A673 (cell line): ENCODE results near the gene FAM50A. TPM values are rescaled to one million over a fixed set of nuclear protein-coding genes. Genes with fewer than 3 reads are reported as not detected.

Experiments
- BruUV-seq: library from RNA; stranded (reverse); fragments of 400-500 nt; replicated peaks from 2 replicates; lab custom pipeline; 2021; lab: Mats Ljungman, UMichigan
- CTCF ChIA-PET: fragments of 300-600 bp; sonication (Branson Sonifier 250); formaldehyde crosslinking; loops from one replicate; lab custom pipeline; 2022; ENCODE audit warnings: antibody characterized with exemption; lab: Charles Lee
- POLR2A ChIA-PET: fragments of 300-600 bp; sonication (Branson Sonifier 250); formaldehyde crosslinking; loops from one replicate; lab custom pipeline; 2022; ENCODE audit warnings: antibody characterized with exemption; ENCODE audit not compliant: low non-redundant PET; lab: Charles Lee
- DNase-seq: peaks from one replicate; pipeline ENCODE4 v3.0.0-alpha.2; 2015; ENCODE audit warnings: low spot score
- H3K27ac ChIP-seq: fragments of 200-600 bp; sonication (generic); 2 replicates; pipeline ENCODE4 v1.5.1; 2016; ENCODE audit warnings: mixed run types, low read depth, mild to moderate bottlenecking, mixed read lengths, antibody characterized with exemption, low read length; ENCODE audit not compliant: poor library complexity, severe bottlenecking
- H3K27me3 ChIP-seq: fragments of 200-600 bp; sonication (generic); replicated peaks from 2 replicates; pipeline ENCODE4 v1.6.1; 2017; ENCODE audit warnings: mixed run types, low read depth, mild to moderate bottlenecking, mixed read lengths, antibody characterized with exemption, low read length; ENCODE audit not compliant: insufficient read depth, poor library complexity
- H3K36me3 ChIP-seq: fragments of 200-600 bp; sonication (generic); 2 replicates; pipeline ENCODE4 v1.6.1; 2016; ENCODE audit warnings: mixed run types, mild to moderate bottlenecking, mixed read lengths, antibody characterized with exemption, low read length; ENCODE audit not compliant: insufficient read depth, poor library complexity, severe bottlenecking
- H3K4me1 ChIP-seq: fragments of 200-600 bp; sonication (generic); 2 replicates; pipeline ENCODE4 v1.6.1; 2017; ENCODE audit warnings: mixed run types, mild to moderate bottlenecking, mixed read lengths, antibody characterized with exemption, low read length; ENCODE audit not compliant: insufficient read depth, poor library complexity, severe bottlenecking
- H3K4me3 ChIP-seq: fragments of 200-600 bp; sonication (generic); 2 replicates; pipeline ENCODE4 v1.5.1; 2016; ENCODE audit warnings: low read depth, mixed run types, mild to moderate bottlenecking, mixed read lengths, low read length; ENCODE audit not compliant: poor library complexity, severe bottlenecking
- H3K9me3 ChIP-seq: fragments of 200-600 bp; sonication (generic); 2 replicates; pipeline ENCODE4 v1.6.1; 2016; ENCODE audit warnings: mixed run types, low read depth, mild to moderate bottlenecking, mixed read lengths, antibody characterized with exemption, low read length; ENCODE audit not compliant: poor library complexity, severe bottlenecking
- CTCF ChIP-seq: fragments of 300-800, 200-600 bp; sonication (generic); conservative IDR thresholded peaks from 2 replicates; pipeline ENCODE4 v1.5.1; 2017; ENCODE audit warnings: low read depth, mild to moderate bottlenecking, antibody characterized with exemption, low read length, moderate library complexity, mixed read lengths
- EZH2 ChIP-seq: fragments of 200-600 bp; sonication (generic); IDR thresholded peaks from 2 replicates; pipeline ENCODE4 v1.6.1; 2017; ENCODE audit warnings: borderline replicate concordance, low read depth, mild to moderate bottlenecking, mixed read lengths, antibody characterized with exemption, low read length; ENCODE audit not compliant: poor library complexity, severe bottlenecking
- intact Hi-C: fragments of 100-400 bp; cut with micrococcal nuclease; formaldehyde crosslinking; loops from one replicate; pipeline ENCODE4 v1.10.0; 2022; ENCODE audit not compliant: unreplicated experiment
- total RNA-seq: library from RNA; stranded (reverse); gene quantifications from 2 replicates; pipeline ENCODE4 v1.2.3, GENCODE V29; 2021

FAM50A gene
- total RNA-seq, 1 experiment from 2014 or later = 83.7 TPM

DNA sequence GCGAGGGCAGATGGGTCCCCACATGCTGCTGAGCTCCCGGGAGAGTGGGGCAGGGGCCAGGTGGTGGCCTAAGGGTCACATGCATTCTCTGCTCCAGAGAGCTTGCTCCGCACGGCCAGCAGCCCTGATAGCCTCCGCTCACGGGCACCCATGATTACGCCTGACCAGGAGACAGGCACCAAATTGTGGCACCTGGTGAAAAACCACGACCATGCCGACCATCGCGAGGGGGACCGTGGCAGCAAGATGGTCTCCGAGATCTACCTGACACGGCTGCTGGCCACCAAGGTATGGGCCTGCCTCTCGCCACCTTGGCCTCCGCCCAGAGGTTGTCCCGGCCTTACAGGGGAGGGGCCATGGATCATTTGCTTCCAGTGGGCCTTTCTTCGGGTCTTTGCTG is 25.9 kb downstream of the FAM50A start:
- BruUV-seq = no TSS peak
- ChIA-PET CTCF (no interaction called here), POLR2A (no interaction called here)
- H3K4me3 ChIP-seq = no peak overlapping the region
- TF ChIP-seq CTCF = no peak
- no peak overlapping the region for H3K27ac ChIP-seq
- intact Hi-C loops = no loop called here
- peaks cover 6% of the 10 kb centered on the region for H3K36me3 ChIP-seq
- no peaks in the 10 kb centered on the region for H3K9me3 ChIP-seq
- no peak for DNase-seq
- no peaks in the 10 kb centered on the region for H3K4me1 ChIP-seq
- no peaks in the 10 kb centered on the region for H3K27me3 ChIP-seq

DNA sequence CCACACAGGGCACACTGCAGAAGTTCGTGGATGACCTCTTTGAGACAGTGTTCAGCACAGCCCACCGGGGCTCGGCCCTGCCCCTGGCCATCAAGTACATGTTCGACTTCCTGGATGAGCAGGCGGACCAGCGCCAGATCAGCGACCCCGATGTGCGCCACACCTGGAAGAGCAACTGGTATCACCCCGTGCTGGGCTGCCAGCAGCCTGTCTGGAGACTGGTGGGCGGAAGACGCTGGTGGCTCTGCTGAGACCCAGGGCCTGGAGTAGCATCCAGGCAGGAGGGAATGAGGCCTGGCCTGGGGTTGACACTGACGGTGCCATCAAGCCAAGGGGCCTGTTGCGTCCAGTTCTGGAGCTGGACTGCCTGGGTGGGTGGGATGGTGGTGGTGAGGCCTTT is 26.5 kb downstream of the FAM50A start:
- POLR2A ChIA-PET = no interaction called here
- Histone ChIP-seq H3K36me3 (peaks cover 5% of the 10 kb centered on the region), H3K27me3 (no peaks in the 10 kb centered on the region), H3K4me3 (no peak overlapping the region), H3K9me3 (no peaks in the 10 kb centered on the region), H3K4me1 (no peaks in the 10 kb centered on the region), H3K27ac (no peak overlapping the region)
- CTCF ChIA-PET = no interaction called here
- TF ChIP-seq EZH2 (no peak), CTCF (no peak)
- no TSS peak for BruUV-seq
- DNase-seq = no peak
- intact Hi-C loops = no loop called here

DNA sequence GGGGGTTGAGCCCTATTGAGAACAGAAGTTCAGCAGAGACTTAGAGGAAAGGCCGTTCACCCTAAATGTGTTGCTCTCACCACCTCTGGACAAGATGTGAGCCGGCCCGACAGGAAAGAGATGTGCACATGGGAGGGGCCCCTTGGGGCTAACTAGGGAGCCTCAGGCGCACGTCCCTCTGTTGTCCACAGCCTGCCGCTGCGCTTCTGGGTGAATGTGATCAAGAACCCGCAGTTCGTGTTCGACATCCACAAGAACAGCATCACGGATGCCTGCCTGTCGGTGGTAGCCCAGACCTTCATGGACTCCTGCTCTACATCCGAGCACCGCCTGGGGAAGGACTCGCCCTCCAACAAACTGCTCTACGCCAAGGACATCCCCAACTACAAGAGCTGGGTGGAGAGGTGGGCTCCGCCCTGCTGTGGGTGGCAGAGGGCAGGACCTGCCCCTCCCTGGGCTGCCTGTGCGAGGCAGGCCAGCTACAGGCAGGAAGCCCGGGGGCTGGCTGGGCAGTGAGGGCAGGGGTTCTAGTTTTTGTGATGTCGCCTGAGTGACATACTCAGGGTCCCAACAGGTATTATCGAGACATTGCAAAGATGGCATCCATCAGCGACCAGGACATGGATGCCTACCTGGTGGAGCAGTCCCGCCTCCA is 27.1 kb downstream of the FAM50A start:
- H3K36me3 ChIP-seq = peaks cover 5% of the 10 kb centered on the region
- ChIA-PET CTCF (no interaction called here), POLR2A (no interaction called here)
- DNase-seq = no peak
- intact Hi-C loops = no loop called here
- no peaks in the 10 kb centered on the region for H3K9me3 ChIP-seq
- H3K4me1 ChIP-seq = no peaks in the 10 kb centered on the region
- no peak overlapping the region for H3K4me3 ChIP-seq
- no peaks in the 10 kb centered on the region for H3K27me3 ChIP-seq
- no TSS peak for BruUV-seq
- no peak for TF ChIP-seq CTCF
- no peak for TF ChIP-seq EZH2
- H3K27ac ChIP-seq = no peak overlapping the region
